Endothelial cell (in vitro differentiated cells): ENCODE data around the gene B4GALT2. TPM values are rescaled to one million over a fixed set of nuclear protein-coding genes. Genes with fewer than 3 reads are reported as not detected.
A peak's percentile ranks its signal among the peaks of the same experiment; 100 is the strongest.

Source experiments
- DNase-seq: peaks from one replicate; pipeline ENCODE4 v3.0.0; 2021; ENCODE audit warnings: low spot score
- H3K27ac Mint-ChIP-seq: one replicate; pipeline ENCODE4 v1.8.0; 2021; ENCODE audit warnings: mixed read lengths, inconsistent platforms; ENCODE audit not compliant: unreplicated experiment
- H3K27me3 Mint-ChIP-seq: one replicate; pipeline ENCODE4 v1.8.0; 2021; ENCODE audit warnings: mild to moderate bottlenecking, moderate library complexity, mixed read lengths, inconsistent platforms; ENCODE audit not compliant: unreplicated experiment
- H3K36me3 Mint-ChIP-seq: one replicate; pipeline ENCODE4 v1.8.0; 2021; ENCODE audit warnings: mild to moderate bottlenecking, low read depth, mixed read lengths, inconsistent platforms; ENCODE audit not compliant: unreplicated experiment
- H3K4me1 Mint-ChIP-seq: one replicate; pipeline ENCODE4 v1.8.0; 2021; ENCODE audit warnings: mild to moderate bottlenecking, mixed read lengths, inconsistent platforms; ENCODE audit not compliant: unreplicated experiment
- H3K4me3 Mint-ChIP-seq: one replicate; pipeline ENCODE4 v1.8.0; 2021; ENCODE audit warnings: mild to moderate bottlenecking, mixed read lengths, inconsistent platforms; ENCODE audit not compliant: unreplicated experiment
- H3K9me3 Mint-ChIP-seq: one replicate; pipeline ENCODE4 v1.8.0; 2021; ENCODE audit warnings: mixed read lengths, inconsistent platforms; ENCODE audit not compliant: unreplicated experiment
- total RNA-seq: library from RNA; stranded (reverse); fragmentation: NEBNext Ultra II Directional; extraction: Animal tissue kit (Norgen Biotek cat#: 25700); gene quantifications from one replicate; pipeline ENCODE4 v1.2.1, GENCODE V29; 2021; ENCODE audit not compliant: unreplicated experiment
- TF ChIP-seq, protein P1 (sequence below): fragments of 200-600 bp; sonication (generic); IDR thresholded peaks from one replicate; pipeline ENCODE4 v1.5.0; 2021; ENCODE audit warnings: antibody characterized with exemption; ENCODE audit not compliant: unreplicated experiment

The B4GALT2 gene
- total RNA-seq, 1 donor from 2014 or later, result 35.4 TPM

DNA sequence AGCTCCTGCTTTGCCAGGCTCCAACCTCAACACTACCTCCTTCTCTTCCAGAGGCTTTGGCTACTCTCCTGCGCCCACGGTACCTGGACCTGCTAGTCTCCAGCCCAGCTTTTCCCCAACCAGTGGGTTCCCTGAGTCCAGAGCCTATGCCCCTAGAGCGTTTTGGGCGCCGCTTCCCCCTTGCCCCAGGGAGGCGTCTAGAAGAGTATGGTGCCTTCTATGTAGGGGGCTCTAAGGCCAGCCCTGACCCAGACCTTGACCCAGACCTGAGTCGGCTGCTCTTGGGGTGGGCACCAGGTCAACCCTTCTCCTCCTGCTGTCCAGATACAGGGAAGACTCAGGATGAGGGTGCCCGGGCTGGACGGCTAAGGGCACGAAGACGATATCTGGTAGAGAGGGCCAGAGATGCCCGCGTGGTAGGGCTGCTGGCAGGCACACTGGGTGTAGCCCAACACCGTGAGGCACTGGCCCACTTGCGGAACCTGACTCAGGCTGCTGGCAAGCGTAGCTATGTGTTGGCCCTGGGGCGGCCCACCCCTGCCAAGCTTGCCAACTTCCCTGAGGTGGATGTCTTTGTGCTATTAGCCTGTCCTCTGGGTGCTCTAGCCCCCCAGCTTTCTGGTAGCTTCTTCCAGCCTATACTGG is 7.6 kb upstream of the B4GALT2 start:
- DNase-seq, result no peak
- Mint-ChIP-seq H3K4me1 (peaks cover 27% of the 10 kb centered on the region), H3K27ac (no peak overlapping the region), H3K27me3 (peaks cover 16% of the 10 kb centered on the region), H3K36me3 (peaks cover 19% of the 10 kb centered on the region), H3K9me3 (no peaks in the 10 kb centered on the region), H3K4me3 (no peak overlapping the region)
- TF ChIP-seq, protein P1, sequence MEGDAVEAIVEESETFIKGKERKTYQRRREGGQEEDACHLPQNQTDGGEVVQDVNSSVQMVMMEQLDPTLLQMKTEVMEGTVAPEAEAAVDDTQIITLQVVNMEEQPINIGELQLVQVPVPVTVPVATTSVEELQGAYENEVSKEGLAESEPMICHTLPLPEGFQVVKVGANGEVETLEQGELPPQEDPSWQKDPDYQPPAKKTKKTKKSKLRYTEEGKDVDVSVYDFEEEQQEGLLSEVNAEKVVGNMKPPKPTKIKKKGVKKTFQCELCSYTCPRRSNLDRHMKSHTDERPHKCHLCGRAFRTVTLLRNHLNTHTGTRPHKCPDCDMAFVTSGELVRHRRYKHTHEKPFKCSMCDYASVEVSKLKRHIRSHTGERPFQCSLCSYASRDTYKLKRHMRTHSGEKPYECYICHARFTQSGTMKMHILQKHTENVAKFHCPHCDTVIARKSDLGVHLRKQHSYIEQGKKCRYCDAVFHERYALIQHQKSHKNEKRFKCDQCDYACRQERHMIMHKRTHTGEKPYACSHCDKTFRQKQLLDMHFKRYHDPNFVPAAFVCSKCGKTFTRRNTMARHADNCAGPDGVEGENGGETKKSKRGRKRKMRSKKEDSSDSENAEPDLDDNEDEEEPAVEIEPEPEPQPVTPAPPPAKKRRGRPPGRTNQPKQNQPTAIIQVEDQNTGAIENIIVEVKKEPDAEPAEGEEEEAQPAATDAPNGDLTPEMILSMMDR, result no peak

DNA sequence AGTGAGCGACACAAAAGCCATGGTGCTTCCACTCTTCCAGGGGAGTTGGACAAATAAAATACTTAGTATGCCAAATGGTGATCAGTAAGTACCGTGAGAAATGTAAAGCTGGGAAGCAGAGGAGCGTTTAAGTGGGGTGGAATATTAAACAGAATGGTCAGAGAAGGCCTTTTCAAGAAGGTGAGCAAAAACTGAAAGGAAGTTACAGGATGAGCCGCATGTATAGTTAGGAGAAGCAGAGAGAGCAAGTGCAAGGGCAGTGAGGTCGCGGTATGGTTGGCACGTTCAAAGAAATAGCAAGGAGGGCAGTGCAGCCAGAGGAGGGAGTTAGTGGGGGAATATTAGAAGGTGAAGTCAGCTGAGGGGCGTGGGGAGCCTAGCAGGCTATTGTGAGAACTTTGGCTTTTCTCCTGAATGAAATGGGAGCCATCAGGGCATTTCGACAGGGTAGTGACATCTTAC is 5.0 kb upstream of the B4GALT2 start:
- Mint-ChIP-seq H3K36me3 (peaks cover 22% of the 10 kb centered on the region), H3K9me3 (no peaks in the 10 kb centered on the region), H3K27ac (peak overlapping the region; percentile 34), H3K4me3 (peak overlapping the region; percentile 95), H3K27me3 (peaks cover 24% of the 10 kb centered on the region), H3K4me1 (peaks cover 40% of the 10 kb centered on the region)
- TF ChIP-seq, protein P1, result no peak
- no peak for DNase-seq

DNA sequence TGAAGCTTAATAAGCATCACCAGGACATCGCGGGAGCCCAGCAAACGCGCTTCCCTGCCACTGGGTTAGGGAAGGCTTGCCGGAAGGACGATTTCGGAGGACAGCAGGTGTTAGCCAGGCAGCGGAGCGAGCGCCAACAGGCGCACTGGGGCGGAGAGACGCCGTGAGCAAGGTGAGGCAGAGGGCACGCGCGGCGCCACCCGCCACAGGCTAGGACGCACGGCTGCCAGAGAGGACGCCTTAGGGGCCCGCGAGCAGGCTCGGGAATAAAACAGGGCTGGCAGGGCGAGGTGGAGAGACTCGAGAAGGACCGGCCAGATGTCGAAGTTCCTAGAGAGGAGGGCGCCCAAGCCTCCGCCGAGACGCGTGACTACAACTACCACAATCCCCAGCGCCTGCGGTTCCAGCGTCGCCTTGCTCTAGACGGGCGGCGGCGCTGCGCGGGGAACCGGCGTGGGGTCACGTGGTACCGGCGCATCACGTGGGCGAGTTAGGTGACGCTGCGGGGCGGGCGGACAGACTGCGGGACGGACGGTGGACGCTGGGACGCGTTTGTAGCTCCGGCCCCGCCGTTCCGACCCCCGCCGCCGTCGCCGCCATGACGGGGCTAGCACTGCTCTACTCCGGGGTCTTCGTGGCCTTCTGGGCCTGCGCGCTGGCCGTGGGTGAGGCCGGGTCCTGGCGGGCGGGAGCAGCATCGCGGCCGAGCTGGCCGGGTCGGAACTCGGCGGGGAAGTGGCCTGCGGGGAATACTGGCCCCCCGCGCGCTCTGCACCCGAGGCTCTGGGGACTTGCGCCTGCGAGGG is 4.4 kb upstream of the B4GALT2 start, which contains the start of gene ATP6V0B:
Gene ATP6V0B, plus strand, starts transcription at position 518 of the 806 bp plus-strand sequence. Its CDS starts 81 bp downstream, at position 599.
- peaks cover 24% of the 10 kb centered on the region for H3K27me3 Mint-ChIP-seq
- H3K36me3 Mint-ChIP-seq, result peaks cover 22% of the 10 kb centered on the region
- no peaks in the 10 kb centered on the region for H3K9me3 Mint-ChIP-seq
- peak; percentile 90 for DNase-seq
- peaks cover 40% of the 10 kb centered on the region for H3K4me1 Mint-ChIP-seq
- H3K27ac Mint-ChIP-seq, result peak within 1 kb of the TSS; percentile 34
- peak within 1 kb of the TSS; percentile 95 for H3K4me3 Mint-ChIP-seq
- TF ChIP-seq, protein P1, result no peak

DNA sequence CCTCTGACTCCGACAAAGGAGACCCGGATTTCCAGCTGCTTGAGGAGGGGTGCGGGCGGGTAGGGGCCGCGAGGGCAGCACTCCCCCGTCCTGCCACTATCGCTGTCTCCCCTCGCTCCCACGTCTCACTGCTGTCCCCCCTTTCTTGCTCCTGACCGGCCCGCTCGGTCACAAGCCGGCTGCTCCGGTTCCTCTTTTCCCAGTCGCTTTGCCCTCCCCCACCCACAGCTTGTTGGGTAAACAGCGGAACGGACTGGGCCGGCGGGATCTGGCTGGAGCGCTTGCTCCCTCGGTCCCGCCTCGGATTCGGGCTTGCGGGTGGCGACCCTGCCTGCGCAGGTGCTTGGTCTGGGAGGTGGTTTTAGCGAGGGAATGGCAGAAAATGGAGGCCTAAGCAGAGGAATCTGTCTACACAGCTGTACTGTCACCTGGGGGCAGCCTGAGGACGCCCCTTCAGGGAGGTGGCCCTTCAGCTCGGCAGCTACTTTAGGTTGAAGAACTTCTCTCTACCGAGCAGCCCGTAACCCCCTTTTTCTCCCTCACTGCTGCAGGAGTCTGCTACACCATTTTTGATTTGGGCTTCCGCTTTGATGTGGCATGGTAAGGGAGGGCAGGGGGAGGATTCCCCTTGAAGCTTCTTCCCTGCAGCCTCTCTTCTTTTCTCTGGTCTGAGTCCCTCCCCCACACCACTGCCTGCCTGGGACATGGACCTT is 3.6 kb upstream of the B4GALT2 start:
- Mint-ChIP-seq H3K27ac (no peak overlapping the region), H3K9me3 (no peaks in the 10 kb centered on the region), H3K4me3 (peak overlapping the region; percentile 94), H3K36me3 (peaks cover 22% of the 10 kb centered on the region), H3K4me1 (peaks cover 38% of the 10 kb centered on the region), H3K27me3 (peaks cover 26% of the 10 kb centered on the region)
- DNase-seq, result no peak
- TF ChIP-seq, protein P1, result no peak
